Measurements from ENCODE around the gene SH3BGRL2.
"Not testable (repeated sequence)": the region's sequence is repeated elsewhere in the genome, so short reads cannot be mapped to it uniquely, and the experiment has no call there.

The SH3BGRL2 gene

DNA sequence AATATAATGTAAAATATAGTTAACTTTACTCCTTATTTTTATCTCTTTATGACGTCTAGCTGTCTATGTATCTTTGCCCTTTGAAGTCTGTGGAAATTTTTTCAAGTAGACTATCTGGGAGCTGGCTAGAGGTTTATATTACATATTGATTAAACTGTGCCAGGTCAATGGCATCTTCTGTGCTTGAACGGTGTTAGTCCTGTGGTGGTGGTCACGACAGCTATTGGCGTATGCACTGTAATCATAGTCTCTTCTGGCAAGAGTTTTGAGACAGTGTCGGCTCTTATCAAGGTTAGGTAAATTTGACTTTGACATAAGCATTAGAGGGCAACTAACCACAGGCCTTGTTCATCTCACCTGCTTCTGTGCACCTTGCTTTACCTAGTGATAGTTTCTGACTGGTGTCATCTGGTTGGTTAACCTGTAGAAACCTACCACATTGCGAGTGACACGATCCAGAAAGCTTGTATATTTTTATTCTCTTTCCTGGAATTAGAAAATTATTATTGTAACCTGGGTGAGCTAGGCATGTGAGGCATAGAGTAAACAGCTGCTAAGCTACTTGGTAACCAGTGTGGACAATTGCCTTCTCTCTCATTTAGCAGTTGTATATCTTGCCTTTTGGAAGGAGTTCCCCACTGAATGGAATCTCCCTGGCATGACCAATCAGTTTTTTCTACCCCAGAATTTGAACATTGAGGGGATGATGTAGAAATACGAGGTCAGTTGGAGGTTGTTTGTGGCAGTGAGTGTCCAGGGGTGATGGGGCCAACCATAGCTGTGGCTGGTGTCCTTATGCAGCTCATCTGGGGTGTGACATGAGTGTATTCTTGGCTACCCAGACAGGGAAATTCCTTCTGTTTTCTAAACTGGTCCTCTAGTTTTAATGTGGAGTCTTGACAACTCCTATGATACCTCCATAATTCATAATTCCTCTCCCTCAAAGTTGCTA, 45.9 kb downstream of the SH3BGRL2 start:
- no peak overlapping the region for H3K4me3 ChIP-seq (ENCODE audit: low read depth in 1 of 2, low read length in 2 of 2)
- no peak overlapping the region for H2AFZ ChIP-seq (ENCODE audit: low read depth, low read length)
- H3K79me2 ChIP-seq (ENCODE audit: insufficient read depth, low read length), result no peaks in the 10 kb centered on the region
- H3K4me2 ChIP-seq (ENCODE audit: insufficient read depth, low read length), result no peak overlapping the region
- no peaks in the 10 kb centered on the region for H3K4me1 ChIP-seq (ENCODE audit: insufficient read depth, low read length)
- no peaks in the 10 kb centered on the region for H3K27me3 ChIP-seq (ENCODE audit: insufficient read depth, low read length, poor library complexity)
- ATAC-seq (ENCODE audit: insufficient read depth, low read depth) (no peak), DNase-seq (no peak)
- no peak overlapping the region for H3K27ac ChIP-seq (ENCODE audit: low read length)
- H3K9ac ChIP-seq (ENCODE audit: low read depth, low read length), result no peak overlapping the region
- H3K36me3 ChIP-seq (ENCODE audit: insufficient read depth, low read length), result no peaks in the 10 kb centered on the region
- TF ChIP-seq CTCF (IDR thresholded peaks at IDR 0.05; ENCODE audit: borderline replicate concordance, extremely low read depth, low read length, poor library complexity, severe bottlenecking) (no peak), EZH2 (IDR thresholded peaks at IDR 0.05; ENCODE audit: borderline replicate concordance, low read depth, low read length, severe bottlenecking) (no peak)
- H4K20me1 ChIP-seq (ENCODE audit: insufficient read depth, low read length), result no peaks in the 10 kb centered on the region
- no peaks in the 10 kb centered on the region for H3K9me3 ChIP-seq (ENCODE audit: insufficient read depth, low read length, severe bottlenecking)

- H3K27me3 ChIP-seq (ENCODE audit: insufficient read depth, low read length, poor library complexity), result peaks cover 10% of the 10 kb centered on the region
- H3K4me1 ChIP-seq (ENCODE audit: insufficient read depth, low read length); H3K36me3 ChIP-seq (ENCODE audit: insufficient read depth, low read length); H4K20me1 ChIP-seq (ENCODE audit: insufficient read depth, low read length); H2AFZ ChIP-seq (ENCODE audit: low read depth, low read length); H3K9ac ChIP-seq (ENCODE audit: low read depth, low read length); H3K27ac ChIP-seq (ENCODE audit: low read length); H3K79me2 ChIP-seq (ENCODE audit: insufficient read depth, low read length); DNase-seq; H3K9me3 ChIP-seq (ENCODE audit: insufficient read depth, low read length, severe bottlenecking); H3K4me2 ChIP-seq (ENCODE audit: insufficient read depth, low read length); ATAC-seq (ENCODE audit: insufficient read depth, low read depth); H3K4me3 ChIP-seq (ENCODE audit: low read depth in 1 of 2, low read length in 2 of 2): not testable (repeated sequence)
Observed at GRCh38 chr6:79682682-79683081, 51.6 kb downstream of the SH3BGRL2 start.

- Histone ChIP-seq H3K4me1 (ENCODE audit: insufficient read depth, low read length) (no peaks in the 10 kb centered on the region), H3K4me2 (ENCODE audit: insufficient read depth, low read length) (no peak overlapping the region), H3K36me3 (ENCODE audit: insufficient read depth, low read length) (no peaks in the 10 kb centered on the region), H3K9ac (ENCODE audit: low read depth, low read length) (no peak overlapping the region), H3K9me3 (ENCODE audit: insufficient read depth, low read length, severe bottlenecking) (no peaks in the 10 kb centered on the region), H3K27me3 (ENCODE audit: insufficient read depth, low read length, poor library complexity) (peaks cover 10% of the 10 kb centered on the region), H3K27ac (ENCODE audit: low read length) (no peak overlapping the region), H3K4me3 (ENCODE audit: low read depth in 1 of 2, low read length in 2 of 2) (no peak overlapping the region), H3K79me2 (ENCODE audit: insufficient read depth, low read length) (no peaks in the 10 kb centered on the region), H4K20me1 (ENCODE audit: insufficient read depth, low read length) (no peaks in the 10 kb centered on the region), H2AFZ (ENCODE audit: low read depth, low read length) (no peak overlapping the region)
- TF ChIP-seq CTCF (IDR thresholded peaks at IDR 0.05; ENCODE audit: borderline replicate concordance, extremely low read depth, low read length, poor library complexity, severe bottlenecking) (no peak), EZH2 (IDR thresholded peaks at IDR 0.05; ENCODE audit: borderline replicate concordance, low read depth, low read length, severe bottlenecking) (no peak)
- DNase-seq (no peak), ATAC-seq (ENCODE audit: insufficient read depth, low read depth) (no peak)
Observed at GRCh38 chr6:79684876-79685275, 53.7 kb downstream of the SH3BGRL2 start.

GRCh38 chr6:79686707-79687309, 55.7 kb downstream of the SH3BGRL2 start:
- no peaks in the 10 kb centered on the region for H4K20me1 ChIP-seq (ENCODE audit: insufficient read depth, low read length)
- no peak overlapping the region for H3K4me3 ChIP-seq (ENCODE audit: low read depth in 1 of 2, low read length in 2 of 2)
- H3K27me3 ChIP-seq (ENCODE audit: insufficient read depth, low read length, poor library complexity), result peaks cover 10% of the 10 kb centered on the region
- H3K4me2 ChIP-seq (ENCODE audit: insufficient read depth, low read length), result no peak overlapping the region
- H3K79me2 ChIP-seq (ENCODE audit: insufficient read depth, low read length), result no peaks in the 10 kb centered on the region
- no peaks in the 10 kb centered on the region for H3K36me3 ChIP-seq (ENCODE audit: insufficient read depth, low read length)
- ATAC-seq (ENCODE audit: insufficient read depth, low read depth) (no peak), DNase-seq (no peak)
- no peak overlapping the region for H3K27ac ChIP-seq (ENCODE audit: low read length)
- H3K9ac ChIP-seq (ENCODE audit: low read depth, low read length), result no peak overlapping the region
- H2AFZ ChIP-seq (ENCODE audit: low read depth, low read length), result no peak overlapping the region
- H3K4me1 ChIP-seq (ENCODE audit: insufficient read depth, low read length), result no peaks in the 10 kb centered on the region
- H3K9me3 ChIP-seq (ENCODE audit: insufficient read depth, low read length, severe bottlenecking), result no peaks in the 10 kb centered on the region
- TF ChIP-seq CTCF (IDR thresholded peaks at IDR 0.05; ENCODE audit: borderline replicate concordance, extremely low read depth, low read length, poor library complexity, severe bottlenecking) (no peak), EZH2 (IDR thresholded peaks at IDR 0.05; ENCODE audit: borderline replicate concordance, low read depth, low read length, severe bottlenecking) (no peak)

Measured in DND-41 (cell line).